Gastroesophageal sphincter (tissue), 3 donors: Measurements from ENCODE around the gene MGAT3.

ENCODE experiments used
- POLR2A ChIP-seq, 2 donors: fragments of 450-650 bp; IDR thresholded peaks; one replicate each; pipeline ENCODE4 v1.6.1; 2017; ENCODE audit warnings: antibody characterized with exemption in 2 of 2, mild to moderate bottlenecking in 2 of 2, moderate library complexity in 1 of 2
- POLR2AphosphoS5 ChIP-seq: sonication (generic); formaldehyde crosslinking; IDR thresholded peaks from one replicate; pipeline ENCODE4 v1.6.1; 2017; ENCODE audit warnings: antibody characterized with exemption
- TF ChIP-seq, protein P1 (sequence below), 4 experiments: fragments of 200-600 bp in 2 of 4; fragments of 450-650 bp in 2 of 4; sonication (generic) in 1 of 4; IDR thresholded peaks; one replicate each; pipeline ENCODE4 v1.5.1; 2017 to 2019; ENCODE audit warnings: antibody characterized with exemption in 4 of 4, mild to moderate bottlenecking in 2 of 4, moderate library complexity in 2 of 4

DNA sequence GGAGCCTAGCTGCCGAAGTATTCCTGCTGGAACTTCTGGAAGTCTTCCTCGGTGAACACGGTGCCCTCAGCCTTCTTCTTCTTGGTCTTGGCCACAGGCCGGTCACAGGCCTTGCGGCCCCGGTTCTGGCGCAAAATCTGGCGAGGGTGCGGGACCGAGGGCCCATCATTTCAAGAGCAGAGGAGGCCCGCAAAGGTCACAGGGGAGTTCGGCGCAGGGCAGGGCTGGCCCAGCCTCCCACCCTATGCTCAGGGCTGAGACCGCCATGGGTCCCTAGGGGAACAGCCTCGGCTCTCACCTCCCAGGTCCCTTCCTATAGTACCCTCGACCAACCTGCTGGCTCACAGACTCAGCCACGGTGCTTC is 72.7 kb downstream of the MGAT3 start:
- TF ChIP-seq, protein P1, sequence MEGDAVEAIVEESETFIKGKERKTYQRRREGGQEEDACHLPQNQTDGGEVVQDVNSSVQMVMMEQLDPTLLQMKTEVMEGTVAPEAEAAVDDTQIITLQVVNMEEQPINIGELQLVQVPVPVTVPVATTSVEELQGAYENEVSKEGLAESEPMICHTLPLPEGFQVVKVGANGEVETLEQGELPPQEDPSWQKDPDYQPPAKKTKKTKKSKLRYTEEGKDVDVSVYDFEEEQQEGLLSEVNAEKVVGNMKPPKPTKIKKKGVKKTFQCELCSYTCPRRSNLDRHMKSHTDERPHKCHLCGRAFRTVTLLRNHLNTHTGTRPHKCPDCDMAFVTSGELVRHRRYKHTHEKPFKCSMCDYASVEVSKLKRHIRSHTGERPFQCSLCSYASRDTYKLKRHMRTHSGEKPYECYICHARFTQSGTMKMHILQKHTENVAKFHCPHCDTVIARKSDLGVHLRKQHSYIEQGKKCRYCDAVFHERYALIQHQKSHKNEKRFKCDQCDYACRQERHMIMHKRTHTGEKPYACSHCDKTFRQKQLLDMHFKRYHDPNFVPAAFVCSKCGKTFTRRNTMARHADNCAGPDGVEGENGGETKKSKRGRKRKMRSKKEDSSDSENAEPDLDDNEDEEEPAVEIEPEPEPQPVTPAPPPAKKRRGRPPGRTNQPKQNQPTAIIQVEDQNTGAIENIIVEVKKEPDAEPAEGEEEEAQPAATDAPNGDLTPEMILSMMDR (IDR thresholded peaks at IDR 0.05) = peak in 1 of 4 experiments; percentile 30
- no peak for TF ChIP-seq POLR2A (IDR thresholded peaks at IDR 0.05)
- no peak for TF ChIP-seq POLR2AphosphoS5
